HG02588 (cell line): ENCODE data around the gene MATN1.

ENCODE experiments used
- ATAC-seq: cut with Tn5 transposase; IDR thresholded peaks from one replicate; pipeline ENCODE4 v1.9.1; 2021; ENCODE audit warnings: mild to moderate bottlenecking, moderate library complexity; ENCODE audit not compliant: unreplicated experiment

The MATN1 gene

DNA sequence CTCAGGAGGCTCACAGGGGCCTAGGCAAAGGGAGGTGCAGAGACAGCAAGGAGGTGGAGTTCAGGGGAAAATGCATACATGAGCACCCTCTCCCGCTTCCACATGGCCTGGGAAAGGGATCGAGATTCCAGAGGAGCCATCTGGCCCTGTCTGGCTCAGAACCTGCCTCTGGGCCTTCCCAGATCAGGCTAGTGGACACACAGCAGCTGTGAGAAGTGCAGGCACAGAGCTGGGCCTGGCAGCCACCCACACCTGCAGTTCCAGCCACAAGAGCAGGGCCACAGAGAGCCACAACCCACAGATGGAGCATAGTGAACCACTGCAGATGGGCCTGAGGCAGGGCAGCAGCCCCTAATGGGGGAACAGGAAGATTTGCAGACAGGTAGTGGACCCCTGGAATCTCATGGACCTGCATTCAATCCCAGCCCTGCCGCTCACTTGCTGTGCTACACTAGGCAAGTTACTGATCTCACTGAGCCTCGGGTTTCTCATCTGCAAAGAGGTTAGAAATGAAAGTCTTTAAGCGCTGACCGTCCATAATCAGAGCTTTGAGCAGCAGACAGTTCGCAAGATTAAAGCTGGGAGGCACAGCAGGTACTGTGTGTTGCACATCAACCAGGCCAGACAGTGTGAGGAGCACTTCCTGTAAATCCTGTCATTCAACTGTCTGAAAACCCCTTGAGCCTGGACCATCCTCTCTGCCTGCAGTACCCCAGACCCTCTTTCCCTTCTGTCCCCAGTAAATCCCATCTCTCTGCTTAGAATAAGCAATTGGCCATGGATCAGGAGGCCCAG is 58.0 kb downstream of the MATN1 start:
- no peak for ATAC-seq

DNA sequence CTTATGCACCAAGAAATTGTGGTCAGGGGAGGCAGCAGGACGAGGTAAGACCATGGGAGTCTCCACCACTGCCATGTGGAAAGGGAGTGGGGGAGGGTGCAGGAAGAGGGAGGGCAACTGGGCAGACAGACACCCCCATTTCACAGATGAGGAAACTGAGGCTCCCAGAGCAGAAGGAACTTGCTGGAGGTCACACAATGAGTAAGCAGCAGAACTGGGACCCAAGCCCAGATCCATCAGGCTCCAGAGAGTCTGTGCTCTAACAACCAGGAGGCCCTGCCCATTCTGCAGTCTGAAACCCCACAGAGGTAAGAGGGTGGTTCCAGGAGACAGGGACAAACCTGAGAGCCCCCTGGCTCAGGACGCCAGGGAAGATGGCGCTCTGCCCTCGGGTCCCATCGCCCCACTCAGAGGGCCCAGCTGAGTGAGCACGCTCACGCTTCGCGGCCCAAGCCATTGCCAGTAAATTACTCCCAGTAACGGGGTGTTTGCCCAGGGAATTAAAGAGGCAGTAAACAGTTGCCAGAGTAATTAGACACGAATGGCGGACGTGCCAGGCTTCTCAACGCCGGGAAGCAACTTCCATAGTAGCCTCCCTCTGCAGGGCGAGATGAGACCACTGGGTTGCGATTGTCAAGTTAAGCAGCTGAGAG is 59.2 kb downstream of the MATN1 start:
- no peak for ATAC-seq

DNA sequence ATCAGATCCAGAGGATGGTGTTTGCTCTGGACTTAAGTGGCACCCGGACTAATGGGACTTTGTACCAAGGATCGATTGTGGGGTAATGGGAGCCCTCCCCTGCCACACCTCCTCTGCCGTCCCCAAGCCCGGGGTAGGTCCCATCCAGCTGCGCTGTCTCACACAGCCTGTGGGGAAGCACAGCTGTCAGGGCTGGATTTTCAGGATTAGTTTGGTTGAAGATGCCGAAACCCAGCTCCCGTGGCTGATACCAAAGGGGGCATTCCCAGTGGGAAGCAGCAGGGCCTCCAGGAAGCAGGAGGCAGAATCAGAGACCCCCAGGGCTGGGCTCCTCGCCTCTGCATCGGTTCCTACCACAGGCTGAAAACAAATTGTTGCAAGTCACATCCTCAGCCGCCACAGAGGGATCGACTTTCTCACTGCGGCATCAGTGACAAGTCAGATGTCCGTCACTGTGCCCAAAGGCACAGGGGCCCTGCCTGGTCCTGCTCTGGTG is 59.7 kb downstream of the MATN1 start:
- ATAC-seq: no peak

DNA sequence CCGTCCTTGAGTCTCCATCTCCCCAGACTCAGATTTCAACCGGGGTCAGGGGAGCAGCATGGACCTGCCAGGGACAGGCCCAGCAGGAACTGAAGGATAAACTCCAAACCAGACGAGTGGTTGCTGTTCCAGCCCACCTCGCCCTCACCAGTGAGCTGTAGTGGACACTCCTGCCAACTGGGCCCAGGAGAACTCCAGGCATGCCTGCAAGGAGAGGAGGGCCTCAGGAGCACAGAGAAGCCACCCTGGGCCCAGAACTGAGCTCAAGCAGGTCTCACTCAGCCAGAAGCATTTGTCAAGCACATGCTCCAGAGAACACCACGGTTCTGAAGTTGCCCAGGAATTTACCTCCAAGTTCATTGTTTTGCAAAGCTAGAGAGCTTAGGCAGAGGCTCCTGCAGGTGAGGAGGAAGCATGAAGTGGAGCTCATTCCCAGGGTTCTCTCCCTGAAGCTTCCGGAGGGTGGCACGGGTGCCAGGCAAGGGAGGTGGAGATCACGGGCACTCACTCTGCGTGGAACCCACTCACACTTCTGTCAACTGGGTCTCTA is 61.0 kb downstream of the MATN1 start:
- no peak for ATAC-seq

GRCh38 chr1:30661311-30661710 is 62.1 kb downstream of the MATN1 start:
- ATAC-seq: no peak
